Endothelial cell of umbilical vein (primary cell): ENCODE data around the gene MAML3. TPM values are rescaled to one million over a fixed set of nuclear protein-coding genes. Genes with fewer than 3 reads are reported as not detected.

ENCODE experiments used
- BruUV-seq: library from RNA; stranded (reverse); fragments of 400-500 nt; replicated peaks from 2 replicates; lab custom pipeline; 2021; lab: Mats Ljungman, UMichigan
- CTCF ChIA-PET: fragments of 300-600, 350-600 bp; sonication (Branson Sonifier 250); formaldehyde crosslinking; loops from one replicate; lab custom pipeline; 2021; ENCODE audit warnings: antibody characterized with exemption, inconsistent platforms; lab: Charles Lee
- POLR2A ChIA-PET: fragments of 300-600, 350-600 bp; sonication (Branson Sonifier 250); formaldehyde crosslinking; loops from one replicate; lab custom pipeline; 2021; ENCODE audit warnings: antibody characterized with exemption, inconsistent platforms; lab: Charles Lee
- DNase-seq: peaks from one replicate; pipeline ENCODE4 v3.0.0-alpha.2; 2011; ENCODE audit warnings: low read depth, low spot score
- FAIRE-seq: peaks from 2 replicates; lab custom pipeline; 2011; peaks lifted over from hg19 to GRCh38; lab: Jason Lieb, UNC
- H2AFZ ChIP-seq: 2 replicates; pipeline ENCODE4 v1.6.0; 2012; ENCODE audit warnings: low read depth, low read length, control low read depth, inconsistent platforms
- H3K27ac ChIP-seq: 2 replicates; pipeline ENCODE4 v1.5.1; 2011; ENCODE audit warnings: low read depth, mild to moderate bottlenecking, control low read depth, low read length, moderate library complexity; ENCODE audit not compliant: insufficient read depth
- H3K27me3 ChIP-seq, 2 experiments: 2 replicates each; pipeline versions ENCODE4 v1.6.0 to v1.6.1; 2011; ENCODE audit warnings: low read length in 2 of 2, mixed read lengths in 1 of 2; ENCODE audit not compliant: control insufficient read depth in 2 of 2, insufficient read depth in 2 of 2
- H3K36me3 ChIP-seq, 2 experiments: 2 replicates in 1 of 2; 3 replicates in 1 of 2; pipeline ENCODE4 v1.5.1; 2011; ENCODE audit warnings: low read length in 2 of 2, mild to moderate bottlenecking in 1 of 2, moderate library complexity in 1 of 2; ENCODE audit not compliant: control insufficient read depth in 2 of 2, insufficient read depth in 2 of 2; ENCODE audit errors: extremely low read depth in 1 of 2
- H3K4me1 ChIP-seq: 3 replicates; pipeline ENCODE4 v1.5.1; 2011; ENCODE audit warnings: mild to moderate bottlenecking, low read length; ENCODE audit not compliant: control insufficient read depth, insufficient read depth; ENCODE audit errors: extremely low read depth
- H3K4me2 ChIP-seq: 2 replicates; pipeline ENCODE4 v1.6.1; 2011; ENCODE audit warnings: low read length, control low read depth, mixed read lengths; ENCODE audit not compliant: insufficient read depth
- H3K4me3 ChIP-seq, 3 experiments: fragments of 200-600 bp in 1 of 3; sonication (generic), shearing (Covaris generic) in 1 of 3; replicated peaks in 1 of 3; 2 replicates each; pipeline ENCODE4 v1.5.1; 2011 to 2016; ENCODE audit warnings: control low read depth in 3 of 3, low read length in 3 of 3, mild to moderate bottlenecking in 2 of 3, inconsistent platforms in 1 of 3, low read depth in 1 of 3, moderate library complexity in 1 of 3; ENCODE audit not compliant: insufficient read depth in 1 of 3
- H3K79me2 ChIP-seq: 2 replicates; pipeline ENCODE4 v1.6.0; 2012; ENCODE audit warnings: low read length, inconsistent platforms; ENCODE audit not compliant: control insufficient read depth, insufficient read depth
- H3K9ac ChIP-seq: replicated peaks from 2 replicates; pipeline ENCODE3; 2011; ENCODE audit warnings: low read length, control low read depth; ENCODE audit not compliant: insufficient read depth; ENCODE audit errors: extremely low read depth
- H3K9me1 ChIP-seq: replicated peaks from 3 replicates; pipeline ENCODE4 v1.6.0; 2011; ENCODE audit warnings: mild to moderate bottlenecking, low read length; ENCODE audit not compliant: control insufficient read depth, insufficient read depth; ENCODE audit errors: extremely low read depth
- H3K9me3 ChIP-seq: replicated peaks from 2 replicates; pipeline ENCODE4 v1.5.1; 2012; ENCODE audit warnings: low read length, inconsistent platforms; ENCODE audit not compliant: control insufficient read depth, insufficient read depth
- H4K20me1 ChIP-seq: replicated peaks from 2 replicates; pipeline ENCODE3; 2011; ENCODE audit warnings: mild to moderate bottlenecking, low read length; ENCODE audit not compliant: control insufficient read depth, insufficient read depth; ENCODE audit errors: extremely low read depth
- EZH2 ChIP-seq: IDR thresholded peaks from 2 replicates; pipeline ENCODE4 v1.6.1; 2012; ENCODE audit warnings: borderline replicate concordance, low read depth, mild to moderate bottlenecking, moderate library complexity, low read length, inconsistent platforms; ENCODE audit not compliant: severe bottlenecking
- FOS ChIP-seq: IDR thresholded peaks from 2 replicates; pipeline ENCODE4 v1.6.1; 2011; ENCODE audit warnings: mild to moderate bottlenecking, low read length, moderate library complexity, borderline replicate concordance; ENCODE audit not compliant: insufficient read depth
- GATA2 ChIP-seq: IDR thresholded peaks from 2 replicates; pipeline ENCODE4 v1.7.0; 2011; ENCODE audit warnings: low read depth, mild to moderate bottlenecking, moderate library complexity, mixed read lengths, low read length; ENCODE audit not compliant: insufficient read length, insufficient read depth
- JUN ChIP-seq: IDR thresholded peaks from 2 replicates; pipeline ENCODE4 v1.6.1; 2011; ENCODE audit warnings: borderline replicate concordance, low read depth; ENCODE audit not compliant: insufficient read length, insufficient read depth
- MYC ChIP-seq: IDR thresholded peaks from one replicate; pipeline ENCODE4 v1.6.1; 2011; ENCODE audit warnings: mild to moderate bottlenecking, low read depth, low read length
- POLR2A ChIP-seq: IDR thresholded peaks from 2 replicates; pipeline ENCODE4 v1.6.1; 2012; ENCODE audit warnings: low read depth, mild to moderate bottlenecking, control low read depth, low read length
- dilution Hi-C: fragments of 300-500 bp; cut with MboI; formaldehyde crosslinking; loops from one replicate; pipeline ENCODE4 v1.15.0; 2019; ENCODE audit warnings: low sequenced_read_pairs; ENCODE audit not compliant: extremely low pct_ligation_motif_present
- intact Hi-C: fragments of 100-400 bp; cut with micrococcal nuclease; formaldehyde crosslinking; loops from one replicate; pipeline ENCODE4 v1.10.0; 2022
- polyA plus RNA-seq, 4 experiments: library from polyadenylated mRNA; depleted of rRNA in 3 of 4; stranded (reverse) in 3 of 4; unstranded in 1 of 4; fragments of >200 nt; gene quantifications; 2 replicates each; pipeline versions ENCODE4 v1.2.1 to v1.2.3, GENCODE V29; 2011 to 2012; ENCODE audit warnings: missing spikeins in 1 of 4
- total RNA-seq: library from RNA; stranded (reverse); gene quantifications from 2 replicates; pipeline ENCODE4 v1.2.3, GENCODE V29; 2021
- TF ChIP-seq, protein P1 (sequence below): IDR thresholded peaks from 2 replicates; pipeline ENCODE4 v1.6.1; 2011; ENCODE audit not compliant: insufficient read depth, insufficient read length
- TF ChIP-seq, protein P2 (sequence below), 2 donors: IDR thresholded peaks; 1 replicate in 1 of 2; 2 replicates in 1 of 2; pipeline ENCODE4 v1.5.1; 2011; ENCODE audit warnings: low read length in 2 of 2, mild to moderate bottlenecking in 2 of 2, moderate library complexity in 2 of 2, control low read depth in 1 of 2, inconsistent platforms in 1 of 2, low read depth in 1 of 2; ENCODE audit not compliant: insufficient read depth in 1 of 2; ENCODE audit errors: extremely low read depth in 1 of 2

MAML3 gene
- total and polyA plus RNA-seq, 2 donors (not counting 3 experiments of a cell fraction or from before 2014, with no cell fraction given), result 14.0 to 20.3 TPM

DNA sequence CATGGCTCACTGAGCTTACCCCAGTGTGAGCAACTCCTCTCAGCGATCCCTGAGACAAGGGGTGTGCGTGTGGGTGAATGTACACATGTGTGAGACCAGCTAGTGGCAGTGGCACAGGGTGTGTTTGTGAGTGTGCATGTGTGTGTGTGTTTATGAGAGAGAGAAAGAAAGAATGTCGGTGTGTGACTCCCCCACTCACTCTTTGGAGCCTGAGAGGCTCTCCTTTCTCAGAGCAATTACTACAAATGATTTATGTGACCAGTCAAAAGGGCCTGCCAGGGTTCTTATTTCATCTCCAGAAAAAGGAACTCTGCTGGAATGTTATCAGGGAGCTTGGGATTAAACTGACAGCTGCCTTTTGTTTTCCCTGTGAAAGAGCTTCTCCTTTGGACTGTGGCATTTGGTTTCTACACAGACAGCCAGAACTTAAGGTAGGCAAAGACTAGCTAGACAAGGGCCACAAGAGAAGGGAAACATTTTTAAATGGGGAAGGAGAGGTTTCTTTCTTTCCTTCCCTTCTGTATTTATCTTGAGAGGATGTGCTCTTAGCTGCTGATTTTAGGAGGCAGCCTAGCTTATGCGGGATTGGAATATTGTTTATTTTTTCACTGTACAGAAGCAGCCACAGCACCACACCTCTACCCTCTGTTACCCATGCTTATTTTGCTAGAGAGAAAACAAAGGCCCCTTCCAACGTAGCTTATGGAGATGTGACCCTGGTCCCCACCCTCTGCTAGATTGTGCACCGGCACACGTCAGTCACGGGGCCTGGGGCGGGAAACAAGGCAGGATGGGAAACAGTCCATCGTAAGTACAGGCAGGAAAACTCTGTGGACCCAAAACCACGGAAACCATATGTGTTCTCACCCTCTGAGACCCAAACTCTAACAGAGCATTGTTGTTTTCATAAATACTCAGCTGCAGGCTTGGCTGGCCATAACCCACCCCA, 344.9 kb downstream of the MAML3 start:
- H3K4me2 ChIP-seq, result no peak overlapping the region
- no peak for FAIRE-seq
- BruUV-seq, result no TSS peak
- DNase-seq, result peak; percentile 81
- ChIA-PET POLR2A (interaction anchor here (0.5 to 1.1 kb wide), 2 partner anchors 17 to 794 kb away, joined by 3 to 11 read pairs; no protein-coding TSS in a partner anchor), CTCF (interaction anchor here (0.7 to 2.9 kb wide), 9 partner anchors 15 to 551 kb away, joined by 3 to 10 read pairs (median 4); no protein-coding TSS in a partner anchor)
- no peaks in the 10 kb centered on the region for H3K79me2 ChIP-seq
- H3K36me3 ChIP-seq, result no peaks in the 10 kb centered on the region
- H3K27ac ChIP-seq, result peak overlapping the region; percentile 18
- dilution Hi-C loops, result no loop called here
- H3K9me3 ChIP-seq, result no peaks in the 10 kb centered on the region
- intact Hi-C loops, result loop anchor here (2.0 kb wide), 1 partner anchor 46 kb away; no protein-coding TSS in a partner anchor
- H2AFZ ChIP-seq, result no peak overlapping the region
- TF ChIP-seq EZH2 (no peak), JUN (no peak), GATA2 (no peak), POLR2A (no peak), MYC (no peak), FOS (no peak)
- TF ChIP-seq, protein P1, sequence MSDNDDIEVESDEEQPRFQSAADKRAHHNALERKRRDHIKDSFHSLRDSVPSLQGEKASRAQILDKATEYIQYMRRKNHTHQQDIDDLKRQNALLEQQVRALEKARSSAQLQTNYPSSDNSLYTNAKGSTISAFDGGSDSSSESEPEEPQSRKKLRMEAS, result no peak
- TF ChIP-seq, protein P2, sequence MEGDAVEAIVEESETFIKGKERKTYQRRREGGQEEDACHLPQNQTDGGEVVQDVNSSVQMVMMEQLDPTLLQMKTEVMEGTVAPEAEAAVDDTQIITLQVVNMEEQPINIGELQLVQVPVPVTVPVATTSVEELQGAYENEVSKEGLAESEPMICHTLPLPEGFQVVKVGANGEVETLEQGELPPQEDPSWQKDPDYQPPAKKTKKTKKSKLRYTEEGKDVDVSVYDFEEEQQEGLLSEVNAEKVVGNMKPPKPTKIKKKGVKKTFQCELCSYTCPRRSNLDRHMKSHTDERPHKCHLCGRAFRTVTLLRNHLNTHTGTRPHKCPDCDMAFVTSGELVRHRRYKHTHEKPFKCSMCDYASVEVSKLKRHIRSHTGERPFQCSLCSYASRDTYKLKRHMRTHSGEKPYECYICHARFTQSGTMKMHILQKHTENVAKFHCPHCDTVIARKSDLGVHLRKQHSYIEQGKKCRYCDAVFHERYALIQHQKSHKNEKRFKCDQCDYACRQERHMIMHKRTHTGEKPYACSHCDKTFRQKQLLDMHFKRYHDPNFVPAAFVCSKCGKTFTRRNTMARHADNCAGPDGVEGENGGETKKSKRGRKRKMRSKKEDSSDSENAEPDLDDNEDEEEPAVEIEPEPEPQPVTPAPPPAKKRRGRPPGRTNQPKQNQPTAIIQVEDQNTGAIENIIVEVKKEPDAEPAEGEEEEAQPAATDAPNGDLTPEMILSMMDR (IDR thresholded peaks at IDR 0.05; ENCODE audit: extremely low read depth in 1 of 2, insufficient read depth in 1 of 2, low read depth in 1 of 2, low read length in 2 of 2), result no peak
- H3K9me1 ChIP-seq, result no peaks in the 10 kb centered on the region
- no peaks in the 10 kb centered on the region for H4K20me1 ChIP-seq
- H3K4me3 ChIP-seq, result no peak overlapping the region
- H3K27me3 ChIP-seq, result no peaks in the 10 kb centered on the region
- H3K9ac ChIP-seq, result no peak overlapping the region
- H3K4me1 ChIP-seq, result peaks cover 9% of the 10 kb centered on the region
